Activated CD4-positive, CD25-positive, alpha-beta regulatory T cell treated with anti-CD3 and anti-CD28 coated beads, Interleukin-2, amount 50 U/mL, for 72 hours (primary cell): ENCODE measurements around the gene SORBS2.

Source experiments
- DNase-seq: peaks from one replicate; pipeline ENCODE4 v3.0.0; 2021

The SORBS2 gene

GRCh38 chr4:185542626-185543315 is 269.2 kb downstream of the SORBS2 start:
- DNase-seq: no peak

GRCh38 chr4:185541251-185541727 is 270.7 kb downstream of the SORBS2 start:
- no peak for DNase-seq

GRCh38 chr4:185540487-185541120 is 271.4 kb downstream of the SORBS2 start:
- DNase-seq: no peak

- no peak for DNase-seq
Observed at GRCh38 chr4:185540040-185540439, 272.0 kb downstream of the SORBS2 start.

GRCh38 chr4:185538806-185539205 is 273.2 kb downstream of the SORBS2 start:
- DNase-seq: no peak

GRCh38 chr4:185536411-185536709 is 275.6 kb downstream of the SORBS2 start:
- no peak for DNase-seq

GRCh38 chr4:185535612-185536410 is 276.2 kb downstream of the SORBS2 start:
- DNase-seq: no peak
